A673 (cell line): ENCODE measurements around the gene CDC7.

Experiments
- CTCF ChIP-seq: fragments of 300-800, 200-600 bp; sonication (generic); conservative IDR thresholded peaks from 2 replicates; pipeline ENCODE4 v1.5.1; 2017; ENCODE audit warnings: low read depth, mild to moderate bottlenecking, antibody characterized with exemption, low read length, moderate library complexity, mixed read lengths
- EZH2 ChIP-seq: fragments of 200-600 bp; sonication (generic); IDR thresholded peaks from 2 replicates; pipeline ENCODE4 v1.6.1; 2017; ENCODE audit warnings: borderline replicate concordance, low read depth, mild to moderate bottlenecking, mixed read lengths, antibody characterized with exemption, low read length; ENCODE audit not compliant: poor library complexity, severe bottlenecking

GRCh38 chr1:91559046-91559750, 58.5 kb downstream of the CDC7 start:
- no peak for TF ChIP-seq CTCF
- TF ChIP-seq EZH2 = no peak
